GM19397 (cell line): ENCODE results near the gene IL17F.

Experiments
- ATAC-seq: cut with Tn5 transposase; IDR thresholded peaks from one replicate; pipeline ENCODE4 v1.9.1; 2021; ENCODE audit warnings: mild to moderate bottlenecking, moderate library complexity; ENCODE audit not compliant: unreplicated experiment

The IL17F gene

DNA sequence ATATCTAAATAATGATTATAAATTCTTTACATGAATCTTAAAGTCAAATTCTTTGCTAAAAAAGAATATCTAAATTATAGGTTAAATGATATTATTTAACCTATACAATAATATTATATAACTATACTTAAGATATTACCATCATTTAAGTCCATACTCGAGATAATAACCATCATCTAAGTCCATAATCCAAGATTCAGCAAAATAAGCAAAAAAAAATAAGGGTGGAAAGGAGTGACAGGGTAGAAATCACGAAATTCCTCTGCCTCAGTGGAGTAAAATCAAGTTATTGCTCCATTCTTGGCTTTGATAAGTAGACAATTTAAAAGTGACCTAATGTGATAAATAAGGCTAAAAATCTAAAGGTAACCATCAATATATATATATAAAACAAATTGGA is 48.4 kb downstream of the IL17F start:
- no peak for ATAC-seq

DNA sequence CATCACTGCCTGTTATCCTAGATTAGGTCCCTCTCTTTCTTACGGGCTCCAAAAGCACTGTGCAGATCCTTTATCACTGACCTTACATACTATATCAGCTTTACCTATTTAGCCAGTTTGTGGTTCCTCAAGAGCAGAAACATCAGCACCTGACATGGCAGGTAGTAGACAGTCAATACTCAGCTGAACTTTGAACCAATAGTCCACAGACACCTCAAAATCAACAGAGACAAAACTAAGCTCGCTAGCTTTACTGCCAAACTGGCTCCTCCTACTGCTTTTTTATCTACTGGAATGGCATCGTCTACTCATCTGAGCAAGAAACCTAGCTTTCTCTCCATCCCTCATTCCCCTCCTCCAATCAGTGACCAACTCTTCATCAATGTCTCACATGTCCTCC is 52.5 kb downstream of the IL17F start:
- no peak for ATAC-seq

DNA sequence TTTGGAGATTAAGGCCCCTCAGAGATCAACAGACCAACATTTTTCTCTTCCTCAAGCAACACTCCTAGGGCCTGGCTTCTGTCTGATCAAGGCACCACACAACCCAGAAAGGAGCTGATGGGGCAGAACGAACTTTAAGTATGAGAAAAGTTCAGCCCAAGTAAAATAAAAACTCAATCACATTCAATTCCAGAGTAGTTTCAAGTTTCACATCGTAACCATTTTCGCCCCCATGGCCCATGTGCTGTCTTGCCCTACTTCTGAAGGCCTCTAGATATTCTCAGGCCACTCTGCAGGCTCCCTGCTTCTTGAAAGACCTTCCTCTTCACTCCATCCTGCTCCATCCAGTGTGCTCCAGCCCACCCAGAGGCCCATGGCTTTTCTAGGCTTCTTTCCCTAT is 53.9 kb downstream of the IL17F start:
- ATAC-seq = no peak

DNA sequence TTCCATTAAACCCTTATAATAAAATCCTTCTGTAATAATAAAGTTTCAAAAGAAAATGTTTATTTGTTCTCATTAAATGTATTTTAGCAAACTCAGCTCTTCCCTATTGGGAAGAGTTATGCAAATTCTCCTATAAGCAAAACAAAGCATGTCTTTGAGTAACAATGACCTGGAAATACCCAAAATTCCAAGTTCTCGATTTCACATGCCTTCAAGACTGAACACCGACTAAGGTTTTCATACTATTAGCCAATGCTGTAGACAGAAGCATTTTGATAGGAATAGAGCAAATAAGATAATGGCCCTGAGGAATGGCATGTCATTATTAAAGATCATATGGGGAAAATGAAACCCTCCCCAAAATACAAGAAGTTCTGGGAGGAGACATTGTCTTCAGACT is 54.3 kb downstream of the IL17F start:
- ATAC-seq = no peak

DNA sequence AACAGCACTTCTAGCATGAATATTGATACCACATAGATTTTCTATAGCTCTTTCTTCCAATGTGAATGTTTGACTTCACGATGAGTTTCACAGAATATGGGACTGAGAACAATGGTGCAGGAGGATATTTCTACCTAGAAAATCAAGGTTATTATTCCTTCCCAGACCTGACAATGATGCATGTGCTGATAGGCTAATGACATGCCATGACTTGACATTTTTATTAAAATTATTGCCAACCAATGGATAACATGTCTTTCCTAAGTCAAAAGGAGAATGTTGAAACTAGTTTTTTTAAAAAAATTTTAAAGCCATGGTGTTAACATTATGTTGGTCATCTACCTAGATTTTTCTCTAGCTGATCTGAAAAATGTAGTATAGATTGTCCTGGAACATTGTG is 57.2 kb downstream of the IL17F start:
- ATAC-seq = no peak
